ENCODE measurements around the gene OGDH.

DNA sequence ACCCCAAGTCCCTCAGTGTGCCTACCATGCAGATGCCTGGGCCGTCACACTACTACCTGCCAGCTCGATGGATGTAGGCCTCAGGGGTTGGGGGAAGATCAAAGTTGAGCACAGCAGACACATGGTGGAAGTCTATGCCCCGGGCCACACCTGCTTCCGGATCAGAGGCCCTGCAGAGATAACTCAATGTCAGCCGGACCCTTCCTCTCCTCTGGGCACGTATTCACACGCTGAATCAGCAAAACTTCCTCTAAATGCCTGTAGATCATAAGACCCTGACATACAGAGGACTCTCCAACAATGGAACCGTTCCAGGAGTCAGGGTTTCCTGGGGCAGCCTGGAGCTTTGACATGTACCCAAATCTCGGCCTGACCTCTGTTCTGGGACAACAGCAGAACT lies 36.5 kb upstream of the OGDH start:
- TF ChIP-seq YY1 (IDR thresholded peaks at IDR 0.05; ENCODE audit: insufficient read depth, insufficient read length) = no peak
- TF ChIP-seq SUZ12 (IDR thresholded peaks at IDR 0.05; ENCODE audit: extremely low read depth, insufficient read depth, insufficient read length) = no peak

Data from NT2/D1 (cell line).